ENCODE data around the gene TMEM11. TPM values are rescaled to one million over a fixed set of nuclear protein-coding genes. Genes with fewer than 3 reads are reported as not detected.

Gene TMEM11
- total RNA-seq, 2 donors from 2014 or later = 26.3 to 28.0 TPM

GRCh38 chr17:21252796-21253645, 39.1 kb upstream of the TMEM11 start, which contains the start of gene NATD1:
NATD1 (minus strand) TSS chr17:21253410; CDS start chr17:21253264, 146 bp downstream.
- Mint-ChIP-seq H3K4me3 (peak within 1 kb of the TSS; percentile 69), H3K27me3 (ENCODE audit: insufficient read depth) (no peaks in the 10 kb centered on the region), H3K27ac (peak within 1 kb of the TSS; percentile 82), H3K9me3 (peaks cover 17% of the 10 kb centered on the region), H3K4me1 (peaks cover 2% of the 10 kb centered on the region), H3K36me3 (ENCODE audit: low read depth) (no peaks in the 10 kb centered on the region)
- Histone ChIP-seq H3K4me3 (ENCODE audit: low read length) (peak within 1 kb of the TSS; percentile 87), H3K27me3 (ENCODE audit: control insufficient read depth, insufficient read depth, low read length, poor library complexity, severe bottlenecking) (no peaks in the 10 kb centered on the region), H3K9me3 (ENCODE audit: control insufficient read depth, low read length) (no peaks in the 10 kb centered on the region), H3K4me1 (ENCODE audit: control insufficient read depth, insufficient read depth, low read length) (peaks cover 5% of the 10 kb centered on the region), H3K27ac (ENCODE audit: low read depth, low read length) (no peak within 1 kb of the TSS), H3K9ac (ENCODE audit: extremely low read depth, low read length, poor library complexity, severe bottlenecking) (peak within 1 kb of the TSS; percentile 59), H3K36me3 (ENCODE audit: control insufficient read depth, insufficient read depth, low read length) (no peaks in the 10 kb centered on the region)
- peak; percentile 97 for DNase-seq
- no peak for TF ChIP-seq CTCF (conservative IDR thresholded peaks at IDR 0.05)
- WGBS, 2 experiments (ENCODE audit: insufficient coverage in 1 of 2, insufficient read length in 1 of 2) = 0% methylated on average over 17 to 117 of the region's 117 CpGs

GRCh38 chr17:21252289-21252795, 38.4 kb upstream of the TMEM11 start:
- Histone ChIP-seq H3K9me3 (ENCODE audit: control insufficient read depth, low read length) (no peaks in the 10 kb centered on the region), H3K27ac (ENCODE audit: low read depth, low read length) (no peak overlapping the region), H3K9ac (ENCODE audit: extremely low read depth, low read length, poor library complexity, severe bottlenecking) (peak overlapping the region; percentile 59), H3K36me3 (ENCODE audit: control insufficient read depth, insufficient read depth, low read length) (peaks cover under 1% of the 10 kb centered on the region), H3K4me3 (ENCODE audit: low read length) (peak overlapping the region; percentile 87), H3K27me3 (ENCODE audit: control insufficient read depth, insufficient read depth, low read length, poor library complexity, severe bottlenecking) (no peaks in the 10 kb centered on the region), H3K4me1 (ENCODE audit: control insufficient read depth, insufficient read depth, low read length) (peaks cover 5% of the 10 kb centered on the region)
- TF ChIP-seq CTCF (conservative IDR thresholded peaks at IDR 0.05) = no peak
- no peaks in the 10 kb centered on the region for H3K27me3 Mint-ChIP-seq (ENCODE audit: insufficient read depth)
- DNase-seq = no peak
- WGBS, 2 experiments (ENCODE audit: insufficient coverage in 1 of 2, insufficient read length in 1 of 2) = 10 to 23% methylated on average over 4 to 12 of the region's 12 CpGs
- peaks cover 2% of the 10 kb centered on the region for H3K4me1 Mint-ChIP-seq
- H3K9me3 Mint-ChIP-seq = peaks cover 15% of the 10 kb centered on the region
- H3K4me3 Mint-ChIP-seq = peak overlapping the region; percentile 69
- H3K36me3 Mint-ChIP-seq (ENCODE audit: low read depth) = no peaks in the 10 kb centered on the region
- no peak overlapping the region for H3K27ac Mint-ChIP-seq

DNA sequence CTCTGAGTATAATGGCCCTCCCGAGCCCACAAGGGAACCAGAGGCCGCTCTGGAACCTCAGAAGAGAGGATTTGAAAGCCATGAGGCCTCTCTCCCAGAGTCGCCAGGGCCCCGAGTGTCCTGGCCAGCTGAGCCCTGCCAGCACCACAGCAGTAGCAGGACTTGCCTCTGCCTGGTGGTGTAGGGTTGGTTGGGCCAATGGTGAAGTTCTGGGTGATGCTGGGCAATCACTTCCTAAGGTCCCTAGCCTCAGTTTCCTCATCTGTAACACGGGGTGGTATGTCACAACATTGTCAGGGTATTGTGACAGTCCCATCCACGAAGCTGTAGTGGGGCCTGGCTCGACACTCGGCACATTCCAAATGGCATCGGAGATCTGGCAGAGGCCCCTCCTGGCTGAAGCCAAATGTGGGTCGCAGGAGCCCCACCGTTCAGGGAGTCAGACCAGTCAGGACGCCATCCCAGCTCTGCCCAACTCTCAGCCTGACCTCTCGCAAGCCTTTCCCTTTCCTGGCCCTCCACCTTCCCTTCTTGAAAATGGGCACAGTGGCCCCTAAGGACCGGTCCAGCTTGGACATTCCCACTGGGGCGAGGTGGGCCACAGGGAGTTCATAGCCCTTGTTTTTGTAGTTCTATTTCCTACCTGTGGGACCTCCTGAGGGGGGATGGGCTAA, 37.5 kb upstream of the TMEM11 start:
- no peaks in the 10 kb centered on the region for H3K9me3 ChIP-seq (ENCODE audit: control insufficient read depth, low read length)
- H3K27ac ChIP-seq (ENCODE audit: low read depth, low read length) = no peak overlapping the region
- Mint-ChIP-seq H3K27me3 (ENCODE audit: insufficient read depth) (no peaks in the 10 kb centered on the region), H3K4me1 (peaks cover 2% of the 10 kb centered on the region), H3K4me3 (peak overlapping the region; percentile 69), H3K27ac (no peak overlapping the region), H3K9me3 (peaks cover 14% of the 10 kb centered on the region), H3K36me3 (ENCODE audit: low read depth) (no peaks in the 10 kb centered on the region)
- H3K36me3 ChIP-seq (ENCODE audit: control insufficient read depth, insufficient read depth, low read length) = peaks cover 8% of the 10 kb centered on the region
- no peak for TF ChIP-seq CTCF (conservative IDR thresholded peaks at IDR 0.05)
- H3K9ac ChIP-seq (ENCODE audit: extremely low read depth, low read length, poor library complexity, severe bottlenecking) = peak overlapping the region; percentile 20
- H3K4me3 ChIP-seq (ENCODE audit: low read length) = peak overlapping the region; percentile 87
- no peaks in the 10 kb centered on the region for H3K27me3 ChIP-seq (ENCODE audit: control insufficient read depth, insufficient read depth, low read length, poor library complexity, severe bottlenecking)
- WGBS, 2 experiments (ENCODE audit: insufficient coverage in 1 of 2, insufficient read length in 1 of 2) = 91 to 94% methylated on average over 7 to 15 of the region's 15 CpGs
- peak; percentile 53 for DNase-seq
- H3K4me1 ChIP-seq (ENCODE audit: control insufficient read depth, insufficient read depth, low read length) = peaks cover 5% of the 10 kb centered on the region
